GM12878 (cell line): ENCODE results near the gene DIS3L2. TPM values are rescaled to one million over a fixed set of nuclear protein-coding genes. Genes with fewer than 3 reads are reported as not detected.

ENCODE experiments used
- ATAC-seq: fragments of 200-7000 bp; cut with Tn5 transposase; 3 replicates; pipeline ENCODE4 v1.9.1; 2020; ENCODE audit warnings: mild to moderate bottlenecking, moderate library complexity
- BruUV-seq: library from RNA; stranded (reverse); fragments of 400-500 nt; replicated peaks from 2 replicates; lab custom pipeline; 2021; lab: Mats Ljungman, UMichigan
- CTCF ChIA-PET: fragments of 300-600 bp; sonication (Branson Sonifier 250); formaldehyde crosslinking; extraction: SDS; loops from one replicate; lab custom pipeline; 2021; ENCODE audit warnings: inconsistent platforms; lab: Yijun Ruan, JAX
- POLR2A ChIA-PET: fragments of 350-600 bp; formaldehyde crosslinking; extraction: SDS; loops from one replicate; lab custom pipeline; 2021; ENCODE audit warnings: inconsistent platforms; lab: Charles Lee
- RAD21 ChIA-PET: fragments of 300-600 bp; sonication (Branson Sonifier 250); formaldehyde crosslinking; loops from one replicate; lab custom pipeline; 2023; ENCODE audit warnings: antibody characterized with exemption; ENCODE audit not compliant: unreplicated experiment; lab: Charles Lee
- SMC1A ChIA-PET: fragments of 300-600 bp; sonication (Branson Sonifier 250); formaldehyde crosslinking; loops from one replicate; lab custom pipeline; 2023; ENCODE audit not compliant: unreplicated experiment, uncharacterized antibody; lab: Charles Lee
- DNase-seq: peaks from one replicate; pipeline ENCODE4 v3.0.0-alpha.2; 2011; ENCODE audit warnings: low read depth, low spot score
- FAIRE-seq: peaks from 3 replicates; lab custom pipeline; 2011; peaks lifted over from hg19 to GRCh38; lab: Jason Lieb, UNC
- H2AFZ ChIP-seq: 2 replicates; pipeline ENCODE4 v1.6.0; 2011; ENCODE audit warnings: low read depth, low read length, control low read depth; ENCODE audit not compliant: control insufficient read depth
- H3K27ac ChIP-seq: 2 replicates; pipeline ENCODE4 v1.5.1; 2011; ENCODE audit warnings: control low read depth; ENCODE audit not compliant: control insufficient read depth, insufficient read depth
- H3K27me3 ChIP-seq, 2 experiments: replicated peaks in 1 of 2; 2 replicates each; pipeline versions ENCODE4 v1.6.0 to v1.6.1; 2011; ENCODE audit warnings: low read length in 1 of 2; ENCODE audit not compliant: control insufficient read depth in 2 of 2, insufficient read depth in 2 of 2
- H3K36me3 ChIP-seq, 2 experiments: 2 replicates each; pipeline ENCODE4 v1.5.1; 2011; ENCODE audit warnings: low read length in 1 of 2; ENCODE audit not compliant: control insufficient read depth in 2 of 2, insufficient read depth in 2 of 2
- H3K4me1 ChIP-seq: 2 replicates; pipeline ENCODE4 v1.6.1; 2011; ENCODE audit warnings: mild to moderate bottlenecking, low read length, moderate library complexity, mixed read lengths; ENCODE audit not compliant: control insufficient read depth, insufficient read depth
- H3K4me2 ChIP-seq: 2 replicates; pipeline ENCODE4 v1.6.0; 2011; ENCODE audit warnings: control low read depth; ENCODE audit not compliant: control insufficient read depth, insufficient read depth
- H3K4me3 ChIP-seq: fragments of 200-600 bp; sonication (generic); 2 replicates; pipeline ENCODE4 v1.5.1; 2016
- H3K79me2 ChIP-seq: 2 replicates; pipeline ENCODE4 v1.6.0; 2011; ENCODE audit warnings: low read length; ENCODE audit not compliant: control insufficient read depth, insufficient read depth
- H3K9ac ChIP-seq: 2 replicates; pipeline ENCODE4 v1.8.0; 2011; ENCODE audit warnings: low read length, control low read depth, mixed read lengths; ENCODE audit not compliant: control insufficient read depth, insufficient read depth
- H3K9me3 ChIP-seq: replicated peaks from 3 replicates; pipeline ENCODE4 v1.5.1; 2011; ENCODE audit warnings: mild to moderate bottlenecking, low read length; ENCODE audit not compliant: control insufficient read depth, insufficient read depth
- H4K20me1 ChIP-seq: 2 replicates; pipeline ENCODE4 v1.6.0; 2011; ENCODE audit not compliant: control insufficient read depth, insufficient read depth
- CBX5 ChIP-seq: sonication (generic); IDR thresholded peaks from 2 replicates; pipeline ENCODE4 v1.6.1; 2016; ENCODE audit warnings: low read depth, moderate library complexity, mild to moderate bottlenecking, inconsistent platforms
- EZH2 ChIP-seq: IDR thresholded peaks from 2 replicates; pipeline ENCODE4 v1.6.1; 2012; ENCODE audit warnings: low read depth, mild to moderate bottlenecking, control low read depth, inconsistent platforms, low read length, borderline replicate concordance; ENCODE audit not compliant: control insufficient read depth
- HDAC2 ChIP-seq: fragments of 200-600 bp; sonication (generic); IDR thresholded peaks from 2 replicates; pipeline ENCODE4 v1.6.1; 2017
- POLR2AphosphoS2 ChIP-seq: IDR thresholded peaks from 2 replicates; pipeline ENCODE4 v1.6.1; 2011; ENCODE audit warnings: low read depth, mild to moderate bottlenecking, low read length, improper control_type of control experiment, moderate library complexity
- POU2F2 ChIP-seq: IDR thresholded peaks from 3 replicates; pipeline ENCODE4 v1.6.1; 2011; ENCODE audit warnings: low read depth, mild to moderate bottlenecking, low read length, borderline replicate concordance
- RB1 ChIP-seq: fragments of 450-650 bp; formaldehyde crosslinking; IDR thresholded peaks from 2 replicates; pipeline ENCODE4 v1.6.1; 2017; ENCODE audit warnings: mild to moderate bottlenecking, borderline replicate concordance
- RFX5 ChIP-seq: IDR thresholded peaks from 2 replicates; pipeline ENCODE4 v1.6.1; 2011; ENCODE audit warnings: low read depth, low read length, improper control_type of control experiment
- SIX5 ChIP-seq: IDR thresholded peaks from 2 replicates; pipeline ENCODE4 v1.6.1; 2011; ENCODE audit warnings: mild to moderate bottlenecking, low read depth, low read length, moderate library complexity; ENCODE audit not compliant: severe bottlenecking
- SMAD5 ChIP-seq: IDR thresholded peaks from 2 replicates; pipeline ENCODE4 v1.6.1; 2016; ENCODE audit warnings: antibody characterized with exemption, low read depth
- TBL1XR1 ChIP-seq: IDR thresholded peaks from 2 replicates; pipeline ENCODE4 v1.6.1; 2012; ENCODE audit warnings: low read depth, low read length, improper control_type of control experiment
- TCF7 ChIP-seq: IDR thresholded peaks from 2 replicates; pipeline ENCODE4 v1.6.1; 2014; ENCODE audit warnings: antibody characterized with exemption, borderline replicate concordance
- ZNF217 ChIP-seq: fragments of 450-650 bp; IDR thresholded peaks from 2 replicates; pipeline ENCODE4 v1.6.1; 2017; ENCODE audit warnings: antibody characterized with exemption, mild to moderate bottlenecking
- ZNF622 ChIP-seq: fragments of 450-650 bp; IDR thresholded peaks from 2 replicates; pipeline ENCODE4 v1.6.1; 2017; ENCODE audit warnings: mild to moderate bottlenecking, inconsistent platforms
- WGBS: methylation state at CpG from one replicate; pipeline ENCODE4 v1.1.6; 2016; ENCODE audit warnings: low lambda C conversion rate; ENCODE audit not compliant: insufficient replicate concordance, insufficient coverage; ENCODE audit errors: missing lambda C conversion rate; 5-methylcytosine and 5-hydroxymethylcytosine counted together
- in situ Hi-C: fragments of 300-500 bp; cut with MboI; formaldehyde crosslinking; loops from 9 replicates; pipeline ENCODE4 v1.14.3; 2018; ENCODE audit warnings: mixed read lengths
- intact Hi-C: fragments of 100-400 bp; cut with micrococcal nuclease; formaldehyde crosslinking; loops from one replicate; pipeline ENCODE4 v1.14.2; 2022; ENCODE audit not compliant: unreplicated experiment
- polyA plus RNA-seq, 11 experiments: library from polyadenylated mRNA; depleted of rRNA in 4 of 11; unstranded in 6 of 11; stranded (reverse) in 5 of 11; fragments of >200 nt; fragmentation: Nextera tagmentation in 4 of 11; fragmentation: Illumina TruSeq in 1 of 11; extraction: Ambion mirVana in 4 of 11; extraction: Trizol in 1 of 11; gene quantifications; 1 replicate in 1 of 11; 2 replicates in 10 of 11; pipeline versions ENCODE4 v1.2.1 to v1.2.3, GENCODE V29; 2011 to 2016; ENCODE audit warnings: inconsistent platforms in 2 of 11, missing spikeins in 2 of 11, low read depth in 1 of 11
- total RNA-seq, 4 experiments: library from RNA; depleted of rRNA in 3 of 4; stranded (reverse); fragments of >200 nt in 3 of 4; fragmentation: Illumina TruSeq in 1 of 4; extraction: Trizol in 1 of 4; gene quantifications; 2 replicates each; pipeline versions ENCODE4 v1.2.1 to v1.2.3, GENCODE V29; 2013 to 2021
- TF ChIP-seq, protein P1 (sequence below): IDR thresholded peaks from 2 replicates; pipeline ENCODE4 v1.6.1; 2011; ENCODE audit warnings: mild to moderate bottlenecking, low read depth, low read length, moderate library complexity; ENCODE audit not compliant: insufficient replicate concordance
- TF ChIP-seq, protein P2 (sequence below): fragments of 450-650 bp; formaldehyde crosslinking; IDR thresholded peaks from 2 replicates; pipeline ENCODE4 v1.4.0; 2020; ENCODE audit warnings: mild to moderate bottlenecking, moderate library complexity
- TF ChIP-seq, protein P3 (sequence below): fragments of 450-650 bp; conservative IDR thresholded peaks from 2 replicates; pipeline ENCODE4 v1.6.1; 2017; ENCODE audit warnings: mild to moderate bottlenecking, moderate library complexity
- TF ChIP-seq, protein P4 (sequence below): fragments of 450-650 bp; IDR thresholded peaks from 2 replicates; pipeline ENCODE4 v1.6.1; 2017; ENCODE audit warnings: low read depth, mild to moderate bottlenecking, moderate library complexity

The DIS3L2 gene
- total and polyA plus RNA-seq, 10 of the 15 experiments (the other 5 are each of a cell fraction or from before 2014, with no cell fraction given), result 3.5 to 27.1 (median 16.0) TPM

DNA sequence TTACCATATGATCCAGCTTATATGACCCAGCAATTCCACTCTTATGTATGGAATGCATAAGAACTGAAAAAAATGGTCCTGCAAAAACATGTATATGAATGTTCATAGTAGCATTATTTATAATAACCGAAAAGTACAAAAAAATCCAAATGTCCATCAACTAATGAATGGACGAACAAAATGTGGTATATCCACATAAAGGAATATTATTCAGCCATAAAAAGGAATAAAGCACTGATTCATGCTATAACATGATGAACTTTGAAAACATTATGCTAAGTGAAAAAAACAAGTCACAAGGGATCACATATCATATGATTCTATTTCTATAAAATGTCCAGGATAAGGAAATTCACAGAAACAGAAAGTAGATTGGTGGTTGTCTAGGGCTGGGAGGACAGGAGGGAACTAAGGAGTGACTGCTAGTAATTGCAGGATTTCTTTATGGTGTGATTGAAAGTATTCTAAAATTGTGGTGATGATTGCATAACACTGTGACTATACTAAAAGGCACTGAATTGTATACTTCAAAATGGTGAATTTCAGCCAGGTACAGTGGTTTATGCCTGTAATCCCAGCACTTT is 10.0 kb upstream of the DIS3L2 start:
- no peak overlapping the region for H2AFZ ChIP-seq
- no peaks in the 10 kb centered on the region; the same call in 2 of the 3 replicates for H3K9me3 ChIP-seq
- FAIRE-seq (no peak), DNase-seq (no peak), ATAC-seq (no peak)
- ChIA-PET RAD21 (no interaction called here), POLR2A (no interaction called here), CTCF (no interaction called here), SMC1A (no interaction called here)
- H3K4me1 ChIP-seq, result no peaks in the 10 kb centered on the region
- in situ Hi-C loops, result no loop called here
- H3K4me2 ChIP-seq, result no peak overlapping the region
- intact Hi-C loops, result no loop called here
- H3K36me3 ChIP-seq, result no peaks in the 10 kb centered on the region
- H3K27ac ChIP-seq, result no peak overlapping the region
- no peaks in the 10 kb centered on the region for H4K20me1 ChIP-seq
- no peak overlapping the region for H3K9ac ChIP-seq
- H3K27me3 ChIP-seq, result peaks cover 0 to 2% of the 10 kb centered on the region in 2 experiments; a peak in 1 of 4 replicates
- WGBS, result 65% methylated on average over 2 of the region's 2 CpGs
- H3K4me3 ChIP-seq, result no peak overlapping the region
- no peaks in the 10 kb centered on the region for H3K79me2 ChIP-seq
- no TSS peak for BruUV-seq
- TF ChIP-seq SMAD5 (no peak), TCF7 (no peak), ZNF622 (no peak), ZNF217 (no peak), POLR2AphosphoS2 (no peak), CBX5 (no peak), TBL1XR1 (no peak), SIX5 (no peak), RB1 (no peak), RFX5 (no peak), EZH2 (no peak), POU2F2 (no peak), HDAC2 (no peak)
- TF ChIP-seq, protein P1, sequence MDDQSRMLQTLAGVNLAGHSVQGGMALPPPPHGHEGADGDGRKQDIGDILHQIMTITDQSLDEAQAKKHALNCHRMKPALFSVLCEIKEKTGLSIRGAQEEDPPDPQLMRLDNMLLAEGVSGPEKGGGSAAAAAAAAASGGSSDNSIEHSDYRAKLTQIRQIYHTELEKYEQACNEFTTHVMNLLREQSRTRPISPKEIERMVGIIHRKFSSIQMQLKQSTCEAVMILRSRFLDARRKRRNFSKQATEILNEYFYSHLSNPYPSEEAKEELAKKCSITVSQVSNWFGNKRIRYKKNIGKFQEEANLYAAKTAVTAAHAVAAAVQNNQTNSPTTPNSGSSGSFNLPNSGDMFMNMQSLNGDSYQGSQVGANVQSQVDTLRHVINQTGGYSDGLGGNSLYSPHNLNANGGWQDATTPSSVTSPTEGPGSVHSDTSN, result no peak
- TF ChIP-seq, protein P2, sequence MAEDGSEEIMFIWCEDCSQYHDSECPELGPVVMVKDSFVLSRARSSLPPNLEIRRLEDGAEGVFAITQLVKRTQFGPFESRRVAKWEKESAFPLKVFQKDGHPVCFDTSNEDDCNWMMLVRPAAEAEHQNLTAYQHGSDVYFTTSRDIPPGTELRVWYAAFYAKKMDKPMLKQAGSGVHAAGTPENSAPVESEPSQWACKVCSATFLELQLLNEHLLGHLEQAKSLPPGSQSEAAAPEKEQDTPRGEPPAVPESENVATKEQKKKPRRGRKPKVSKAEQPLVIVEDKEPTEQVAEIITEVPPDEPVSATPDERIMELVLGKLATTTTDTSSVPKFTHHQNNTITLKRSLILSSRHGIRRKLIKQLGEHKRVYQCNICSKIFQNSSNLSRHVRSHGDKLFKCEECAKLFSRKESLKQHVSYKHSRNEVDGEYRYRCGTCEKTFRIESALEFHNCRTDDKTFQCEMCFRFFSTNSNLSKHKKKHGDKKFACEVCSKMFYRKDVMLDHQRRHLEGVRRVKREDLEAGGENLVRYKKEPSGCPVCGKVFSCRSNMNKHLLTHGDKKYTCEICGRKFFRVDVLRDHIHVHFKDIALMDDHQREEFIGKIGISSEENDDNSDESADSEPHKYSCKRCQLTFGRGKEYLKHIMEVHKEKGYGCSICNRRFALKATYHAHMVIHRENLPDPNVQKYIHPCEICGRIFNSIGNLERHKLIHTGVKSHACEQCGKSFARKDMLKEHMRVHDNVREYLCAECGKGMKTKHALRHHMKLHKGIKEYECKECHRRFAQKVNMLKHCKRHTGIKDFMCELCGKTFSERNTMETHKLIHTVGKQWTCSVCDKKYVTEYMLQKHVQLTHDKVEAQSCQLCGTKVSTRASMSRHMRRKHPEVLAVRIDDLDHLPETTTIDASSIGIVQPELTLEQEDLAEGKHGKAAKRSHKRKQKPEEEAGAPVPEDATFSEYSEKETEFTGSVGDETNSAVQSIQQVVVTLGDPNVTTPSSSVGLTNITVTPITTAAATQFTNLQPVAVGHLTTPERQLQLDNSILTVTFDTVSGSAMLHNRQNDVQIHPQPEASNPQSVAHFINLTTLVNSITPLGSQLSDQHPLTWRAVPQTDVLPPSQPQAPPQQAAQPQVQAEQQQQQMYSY (CRISPR knock-in tag), result no peak
- TF ChIP-seq, protein P3, sequence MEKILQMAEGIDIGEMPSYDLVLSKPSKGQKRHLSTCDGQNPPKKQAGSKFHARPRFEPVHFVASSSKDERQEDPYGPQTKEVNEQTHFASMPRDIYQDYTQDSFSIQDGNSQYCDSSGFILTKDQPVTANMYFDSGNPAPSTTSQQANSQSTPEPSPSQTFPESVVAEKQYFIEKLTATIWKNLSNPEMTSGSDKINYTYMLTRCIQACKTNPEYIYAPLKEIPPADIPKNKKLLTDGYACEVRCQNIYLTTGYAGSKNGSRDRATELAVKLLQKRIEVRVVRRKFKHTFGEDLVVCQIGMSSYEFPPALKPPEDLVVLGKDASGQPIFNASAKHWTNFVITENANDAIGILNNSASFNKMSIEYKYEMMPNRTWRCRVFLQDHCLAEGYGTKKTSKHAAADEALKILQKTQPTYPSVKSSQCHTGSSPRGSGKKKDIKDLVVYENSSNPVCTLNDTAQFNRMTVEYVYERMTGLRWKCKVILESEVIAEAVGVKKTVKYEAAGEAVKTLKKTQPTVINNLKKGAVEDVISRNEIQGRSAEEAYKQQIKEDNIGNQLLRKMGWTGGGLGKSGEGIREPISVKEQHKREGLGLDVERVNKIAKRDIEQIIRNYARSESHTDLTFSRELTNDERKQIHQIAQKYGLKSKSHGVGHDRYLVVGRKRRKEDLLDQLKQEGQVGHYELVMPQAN, result no peak
- TF ChIP-seq, protein P4, sequence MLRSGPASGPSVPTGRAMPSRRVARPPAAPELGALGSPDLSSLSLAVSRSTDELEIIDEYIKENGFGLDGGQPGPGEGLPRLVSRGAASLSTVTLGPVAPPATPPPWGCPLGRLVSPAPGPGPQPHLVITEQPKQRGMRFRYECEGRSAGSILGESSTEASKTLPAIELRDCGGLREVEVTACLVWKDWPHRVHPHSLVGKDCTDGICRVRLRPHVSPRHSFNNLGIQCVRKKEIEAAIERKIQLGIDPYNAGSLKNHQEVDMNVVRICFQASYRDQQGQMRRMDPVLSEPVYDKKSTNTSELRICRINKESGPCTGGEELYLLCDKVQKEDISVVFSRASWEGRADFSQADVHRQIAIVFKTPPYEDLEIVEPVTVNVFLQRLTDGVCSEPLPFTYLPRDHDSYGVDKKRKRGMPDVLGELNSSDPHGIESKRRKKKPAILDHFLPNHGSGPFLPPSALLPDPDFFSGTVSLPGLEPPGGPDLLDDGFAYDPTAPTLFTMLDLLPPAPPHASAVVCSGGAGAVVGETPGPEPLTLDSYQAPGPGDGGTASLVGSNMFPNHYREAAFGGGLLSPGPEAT, result no peak
